NB4 (cell line): ENCODE measurements around the gene COG2.

ENCODE experiments used
- DNase-seq: peaks from one replicate; pipeline ENCODE4 v3.0.0; 2010; ENCODE audit warnings: low read depth
- H3K4me3 ChIP-seq: one replicate; pipeline ENCODE4 v1.5.1; 2011; ENCODE audit warnings: mild to moderate bottlenecking, low read depth, low read length, moderate library complexity
- CTCF ChIP-seq: IDR thresholded peaks from one replicate; pipeline ENCODE4 v1.5.1; 2012; ENCODE audit warnings: low read depth, low read length
- MAX ChIP-seq: IDR thresholded peaks from 2 replicates; pipeline ENCODE4 v1.6.1; 2011; ENCODE audit warnings: low read depth, low read length
- MYC ChIP-seq: IDR thresholded peaks from 2 replicates; pipeline ENCODE4 v1.6.1; 2011; ENCODE audit warnings: low read depth, low read length
- POLR2A ChIP-seq: IDR thresholded peaks from 2 replicates; pipeline ENCODE4 v1.6.1; 2011; ENCODE audit warnings: mild to moderate bottlenecking; ENCODE audit not compliant: insufficient read length; ENCODE audit errors: extremely low read depth

Gene COG2

GRCh38 chr1:230739564-230740290, 97.4 kb downstream of the COG2 start:
- H3K4me3 ChIP-seq, result no peak overlapping the region
- no peak for DNase-seq
- TF ChIP-seq MAX (no peak), POLR2A (no peak), MYC (no peak), CTCF (no peak)
